AG04449 (cell line): Measurements from ENCODE around the gene LSS.

ENCODE experiments used
- CTCF ChIA-PET: fragments of 350-600 bp; formaldehyde crosslinking; extraction: SDS; loops from one replicate; lab custom pipeline; 2021; ENCODE audit warnings: antibody characterized with exemption; lab: Yijun Ruan, JAX
- POLR2A ChIA-PET: fragments of 400-600, 350-600 bp; formaldehyde crosslinking; extraction: SDS; loops from one replicate; lab custom pipeline; 2020; ENCODE audit warnings: antibody characterized with exemption, inconsistent platforms; lab: Yijun Ruan, JAX
- DNase-seq: peaks from one replicate; pipeline ENCODE4 v3.0.0-alpha.2; 2010; ENCODE audit warnings: low read depth, low spot score
- H3K4me3 ChIP-seq: 2 replicates; pipeline ENCODE4 v1.5.1; 2011; ENCODE audit warnings: low read depth, mild to moderate bottlenecking, control low read depth, low read length
- TF ChIP-seq, protein P1 (sequence below): IDR thresholded peaks from one replicate; pipeline ENCODE4 v1.5.1; 2011; ENCODE audit warnings: mild to moderate bottlenecking, moderate library complexity, low read length, control low read depth, inconsistent platforms; ENCODE audit not compliant: insufficient read depth; ENCODE audit errors: missing control alignments

LSS gene

GRCh38 chr21:46191257-46191685, 37.3 kb downstream of the LSS start:
- ChIA-PET CTCF (interaction anchor here (1.2 to 2.4 kb wide), 3 partner anchors 37 to 48 kb away, joined by 3 to 10 read pairs (median 4); no protein-coding TSS in a partner anchor), POLR2A (no interaction called here)
- TF ChIP-seq, protein P1, sequence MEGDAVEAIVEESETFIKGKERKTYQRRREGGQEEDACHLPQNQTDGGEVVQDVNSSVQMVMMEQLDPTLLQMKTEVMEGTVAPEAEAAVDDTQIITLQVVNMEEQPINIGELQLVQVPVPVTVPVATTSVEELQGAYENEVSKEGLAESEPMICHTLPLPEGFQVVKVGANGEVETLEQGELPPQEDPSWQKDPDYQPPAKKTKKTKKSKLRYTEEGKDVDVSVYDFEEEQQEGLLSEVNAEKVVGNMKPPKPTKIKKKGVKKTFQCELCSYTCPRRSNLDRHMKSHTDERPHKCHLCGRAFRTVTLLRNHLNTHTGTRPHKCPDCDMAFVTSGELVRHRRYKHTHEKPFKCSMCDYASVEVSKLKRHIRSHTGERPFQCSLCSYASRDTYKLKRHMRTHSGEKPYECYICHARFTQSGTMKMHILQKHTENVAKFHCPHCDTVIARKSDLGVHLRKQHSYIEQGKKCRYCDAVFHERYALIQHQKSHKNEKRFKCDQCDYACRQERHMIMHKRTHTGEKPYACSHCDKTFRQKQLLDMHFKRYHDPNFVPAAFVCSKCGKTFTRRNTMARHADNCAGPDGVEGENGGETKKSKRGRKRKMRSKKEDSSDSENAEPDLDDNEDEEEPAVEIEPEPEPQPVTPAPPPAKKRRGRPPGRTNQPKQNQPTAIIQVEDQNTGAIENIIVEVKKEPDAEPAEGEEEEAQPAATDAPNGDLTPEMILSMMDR: no peak
- H3K4me3 ChIP-seq: no peak overlapping the region
- peak; percentile 26 for DNase-seq

DNA sequence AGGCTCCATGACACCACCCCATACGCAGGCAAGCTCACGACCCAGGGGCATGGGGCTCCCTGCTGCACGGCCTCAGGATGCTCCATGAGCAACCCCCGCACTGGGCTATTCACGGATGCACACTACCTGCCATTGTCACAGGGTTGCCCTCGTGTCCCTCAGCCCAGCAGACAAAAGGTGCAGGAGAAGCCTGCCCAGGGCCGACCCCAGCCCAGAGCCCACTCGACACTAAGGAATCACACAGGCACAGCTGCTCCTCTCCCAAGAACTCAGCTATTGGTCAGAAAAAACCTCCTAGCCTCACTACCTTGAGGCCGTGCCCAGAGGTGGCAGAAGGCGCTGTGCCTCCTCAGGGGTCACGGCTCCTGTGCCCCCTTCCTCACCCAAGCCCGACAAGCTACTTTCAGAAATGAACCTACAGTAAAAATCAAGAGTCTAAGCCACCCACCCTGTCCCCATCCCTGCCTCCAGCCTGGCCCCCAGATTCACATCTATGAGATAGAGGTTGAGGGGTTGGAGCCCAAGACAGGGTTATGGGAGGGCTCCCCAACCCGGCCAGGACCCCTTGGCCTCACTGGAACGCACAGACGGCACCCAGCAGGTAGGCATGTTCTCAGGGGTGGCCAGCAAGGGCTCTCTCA, 38.0 kb downstream of the LSS start:
- no peak for DNase-seq
- no peak overlapping the region for H3K4me3 ChIP-seq
- POLR2A ChIA-PET: no interaction called here
- TF ChIP-seq, protein P1: no peak
- CTCF ChIA-PET: interaction anchor here (1.2 to 2.4 kb wide), 3 partner anchors 37 to 47 kb away, joined by 3 to 10 read pairs (median 4); no protein-coding TSS in a partner anchor

DNA sequence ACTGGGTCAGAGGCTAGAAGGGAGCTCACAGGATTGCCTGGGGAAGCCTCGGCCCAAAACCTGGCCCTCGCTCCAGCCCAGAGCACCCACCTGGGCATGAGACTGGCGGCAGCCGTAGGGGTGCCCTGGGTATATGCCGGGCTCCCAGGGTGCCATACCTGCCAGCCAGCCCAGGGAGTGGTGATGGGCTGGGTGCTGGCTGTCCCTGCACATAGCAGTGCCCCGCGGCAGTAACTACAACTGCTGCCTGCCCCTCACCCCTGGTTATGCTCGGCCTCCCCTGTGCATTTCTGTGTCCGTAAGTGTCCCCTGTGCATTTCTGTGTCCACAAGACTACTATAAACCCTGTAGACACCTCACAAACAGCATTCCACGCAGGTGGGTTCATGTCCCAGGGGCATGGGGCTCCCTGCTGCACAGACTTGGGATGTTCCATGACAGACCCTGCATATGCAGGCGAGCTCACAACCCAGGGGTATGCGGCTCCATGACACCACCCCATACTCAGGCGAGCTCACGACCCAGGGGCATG, 38.5 kb downstream of the LSS start:
- ChIA-PET POLR2A (no interaction called here), CTCF (interaction anchor here (2.4 kb wide), 1 partner anchor 36 kb away, joined by 10 read pairs; no protein-coding TSS in a partner anchor)
- DNase-seq: no peak
- no peak overlapping the region for H3K4me3 ChIP-seq
- TF ChIP-seq, protein P1: no peak

GRCh38 chr21:46189213-46189958, 39.2 kb downstream of the LSS start:
- POLR2A ChIA-PET: no interaction called here
- H3K4me3 ChIP-seq: no peak overlapping the region
- no peak for DNase-seq
- CTCF ChIA-PET: interaction anchor here (2.4 kb wide), 1 partner anchor 36 kb away, joined by 10 read pairs; no protein-coding TSS in a partner anchor
- TF ChIP-seq, protein P1: no peak

GRCh38 chr21:46188226-46189212, 40.1 kb downstream of the LSS start:
- TF ChIP-seq, protein P1: no peak
- ChIA-PET CTCF (no interaction called here), POLR2A (no interaction called here)
- DNase-seq: no peak
- H3K4me3 ChIP-seq: no peak overlapping the region
